Activated CD4-positive, alpha-beta T cell treated with anti-CD3 and anti-CD28 coated beads, Interleukin-2, amount 10 ng/mL, durations not matched to agents 24 days and 14 days (primary cell): ENCODE data around the gene CCDC18. TPM values are rescaled to one million over a fixed set of nuclear protein-coding genes. Genes with fewer than 3 reads are reported as not detected.
"Not testable (repeated sequence)": the region's sequence is repeated elsewhere in the genome, so short reads cannot be mapped to it uniquely, and the experiment has no call there.

Experiments used
- DNase-seq: peaks from one replicate; pipeline ENCODE4 v3.0.0; 2022
- H3K27ac Mint-ChIP-seq: one replicate; pipeline ENCODE4 v1.8.0; 2022; ENCODE audit warnings: mild to moderate bottlenecking, mixed read lengths
- H3K27me3 Mint-ChIP-seq: one replicate; pipeline ENCODE4 v1.8.0; 2022; ENCODE audit warnings: mixed read lengths
- H3K36me3 Mint-ChIP-seq: one replicate; pipeline ENCODE4 v1.8.0; 2022; ENCODE audit warnings: low read depth, mild to moderate bottlenecking, mixed read lengths
- H3K4me1 Mint-ChIP-seq: one replicate; pipeline ENCODE4 v1.8.0; 2021; ENCODE audit warnings: mixed read lengths
- H3K4me3 Mint-ChIP-seq: one replicate; pipeline ENCODE4 v1.8.0; 2022; ENCODE audit warnings: mild to moderate bottlenecking, moderate library complexity, mixed read lengths
- H3K9me3 Mint-ChIP-seq: one replicate; pipeline ENCODE4 v1.8.0; 2021; ENCODE audit warnings: mixed read lengths
- intact Hi-C: fragments of 100-400 bp; cut with micrococcal nuclease; formaldehyde crosslinking; loops from one replicate; pipeline ENCODE4 v1.15.1; 2023
- total RNA-seq: library from RNA; stranded (reverse); gene quantifications from 2 replicates; pipeline ENCODE4 v1.2.3, GENCODE V29; 2022

The CCDC18 gene
- total RNA-seq, 1 donor from 2014 or later = 17.9 TPM

DNA sequence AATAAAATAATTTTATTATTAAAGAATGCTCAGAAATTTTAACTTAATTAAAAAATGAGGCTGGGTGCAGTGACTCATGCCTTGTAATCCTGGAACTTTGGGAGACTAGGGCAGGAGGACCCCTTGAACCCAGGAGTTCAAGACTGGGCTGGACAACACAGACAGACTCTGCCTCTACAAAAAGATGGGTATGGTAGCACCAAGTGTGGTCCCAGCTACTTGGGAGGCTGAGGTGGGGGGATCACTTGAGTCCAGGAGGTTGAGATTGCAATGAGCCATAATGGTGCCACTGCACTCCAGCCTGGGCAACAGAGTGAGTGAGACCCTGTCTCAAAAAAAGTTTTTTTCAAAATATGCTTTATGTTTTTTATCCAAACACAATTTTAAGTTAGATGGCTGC, 25.6 kb upstream of the CCDC18 start:
- H3K27me3 Mint-ChIP-seq = no peaks in the 10 kb centered on the region
- peaks cover 38% of the 10 kb centered on the region for H3K36me3 Mint-ChIP-seq
- peaks cover 13% of the 10 kb centered on the region for H3K4me1 Mint-ChIP-seq
- no peak overlapping the region for H3K4me3 Mint-ChIP-seq
- intact Hi-C loops = no loop called here
- no peak overlapping the region for H3K27ac Mint-ChIP-seq
- no peaks in the 10 kb centered on the region for H3K9me3 Mint-ChIP-seq
- no peak for DNase-seq

- no peak overlapping the region for H3K4me3 Mint-ChIP-seq
- H3K9me3 Mint-ChIP-seq = no peaks in the 10 kb centered on the region
- H3K36me3 Mint-ChIP-seq = peaks cover 37% of the 10 kb centered on the region
- peaks cover 13% of the 10 kb centered on the region for H3K4me1 Mint-ChIP-seq
- no peaks in the 10 kb centered on the region for H3K27me3 Mint-ChIP-seq
- DNase-seq = no peak
- intact Hi-C loops = no loop called here
- no peak overlapping the region for H3K27ac Mint-ChIP-seq
Measured at GRCh38 chr1:93155335-93155734, 25.2 kb upstream of the CCDC18 start.

GRCh38 chr1:93159337-93159736, 21.2 kb upstream of the CCDC18 start:
- Mint-ChIP-seq H3K36me3 (peaks cover 35% of the 10 kb centered on the region), H3K27me3 (no peaks in the 10 kb centered on the region), H3K9me3 (no peaks in the 10 kb centered on the region), H3K4me3 (no peak overlapping the region), H3K4me1 (peaks cover 19% of the 10 kb centered on the region), H3K27ac (no peak overlapping the region)
- DNase-seq = no peak
- intact Hi-C loops = no loop called here

GRCh38 chr1:93163314-93163713, 17.2 kb upstream of the CCDC18 start:
- Mint-ChIP-seq H3K4me1 (peaks cover 18% of the 10 kb centered on the region), H3K36me3 (peaks cover 48% of the 10 kb centered on the region), H3K9me3 (peaks cover 16% of the 10 kb centered on the region)
- H3K4me3 Mint-ChIP-seq, H3K27ac Mint-ChIP-seq, DNase-seq, intact Hi-C loops, H3K27me3 Mint-ChIP-seq: not testable (repeated sequence)

GRCh38 chr1:93164816-93165215, 15.7 kb upstream of the CCDC18 start:
- Mint-ChIP-seq H3K27me3 (no peaks in the 10 kb centered on the region), H3K36me3 (peaks cover 50% of the 10 kb centered on the region), H3K4me3 (no peak overlapping the region), H3K27ac (no peak overlapping the region), H3K9me3 (peaks cover 16% of the 10 kb centered on the region), H3K4me1 (peaks cover 24% of the 10 kb centered on the region)
- intact Hi-C loops = no loop called here
- no peak for DNase-seq

GRCh38 chr1:93165895-93166294, 14.6 kb upstream of the CCDC18 start:
- H3K36me3 Mint-ChIP-seq = peaks cover 50% of the 10 kb centered on the region
- H3K4me1 Mint-ChIP-seq = peaks cover 27% of the 10 kb centered on the region
- intact Hi-C loops, H3K27me3 Mint-ChIP-seq, DNase-seq, H3K27ac Mint-ChIP-seq, H3K4me3 Mint-ChIP-seq: not testable (repeated sequence)
- peaks cover 16% of the 10 kb centered on the region for H3K9me3 Mint-ChIP-seq

DNA sequence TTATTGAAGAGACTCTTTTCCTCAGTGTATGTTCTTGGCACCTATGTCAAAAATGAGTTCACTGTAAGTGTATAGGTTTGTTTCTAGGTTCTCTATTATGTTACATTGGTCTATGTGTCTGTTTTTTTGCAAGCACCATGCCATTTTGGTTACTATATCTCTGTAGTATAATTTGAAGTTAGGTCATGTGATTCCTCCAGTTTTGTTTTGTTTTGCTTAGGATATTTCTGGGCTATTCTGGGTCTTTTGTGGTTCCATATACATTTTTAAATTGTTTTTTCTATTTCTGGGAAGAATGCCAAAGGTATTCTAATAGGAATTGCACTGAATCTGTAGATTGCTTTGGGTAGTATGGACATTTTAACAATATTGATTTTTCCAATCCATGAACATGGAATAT, 13.5 kb upstream of the CCDC18 start:
- intact Hi-C loops = no loop called here
- peaks cover 16% of the 10 kb centered on the region for H3K9me3 Mint-ChIP-seq
- H3K4me3 Mint-ChIP-seq = no peak overlapping the region
- H3K27ac Mint-ChIP-seq = no peak overlapping the region
- peaks cover 32% of the 10 kb centered on the region for H3K4me1 Mint-ChIP-seq
- no peaks in the 10 kb centered on the region for H3K27me3 Mint-ChIP-seq
- H3K36me3 Mint-ChIP-seq = peaks cover 49% of the 10 kb centered on the region
- no peak for DNase-seq

- H3K9me3 Mint-ChIP-seq = peaks cover 16% of the 10 kb centered on the region
- DNase-seq = peak; percentile 41
- H3K27ac Mint-ChIP-seq, H3K27me3 Mint-ChIP-seq, intact Hi-C loops, H3K4me3 Mint-ChIP-seq: not testable (repeated sequence)
- H3K36me3 Mint-ChIP-seq = peaks cover 57% of the 10 kb centered on the region
- peaks cover 46% of the 10 kb centered on the region for H3K4me1 Mint-ChIP-seq
Measured at GRCh38 chr1:93170141-93170678, 10.3 kb upstream of the CCDC18 start.

DNA sequence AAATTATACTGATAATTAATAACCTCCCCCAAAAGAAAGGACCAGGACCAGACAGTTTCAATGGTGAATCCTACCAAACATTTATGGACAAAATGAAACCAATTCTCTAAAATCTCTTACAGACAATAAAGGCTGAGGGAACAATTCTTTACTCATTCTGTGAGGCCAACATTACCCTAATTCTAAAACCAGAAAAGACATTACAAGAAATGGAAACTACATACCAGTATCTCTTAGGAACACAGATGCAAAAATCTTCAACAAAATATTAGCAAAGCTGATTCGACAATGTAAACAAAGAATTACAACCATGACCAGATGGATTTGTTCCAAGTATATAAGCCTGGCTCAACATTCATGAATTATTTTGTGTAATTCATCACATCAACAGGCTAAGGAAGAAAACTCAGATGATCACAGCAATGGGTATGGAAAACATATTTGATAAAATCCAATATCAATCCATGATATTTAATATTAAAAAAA, 8.9 kb upstream of the CCDC18 start:
- Mint-ChIP-seq H3K9me3 (peaks cover 8% of the 10 kb centered on the region), H3K4me3 (peak overlapping the region; percentile 79), H3K27me3 (no peaks in the 10 kb centered on the region), H3K4me1 (peaks cover 50% of the 10 kb centered on the region), H3K36me3 (peaks cover 56% of the 10 kb centered on the region), H3K27ac (peak overlapping the region; percentile 71)
- no peak for DNase-seq
- intact Hi-C loops = loop anchor here (1.0 kb wide), 1 partner anchor 8 kb away; no protein-coding TSS in a partner anchor

DNA sequence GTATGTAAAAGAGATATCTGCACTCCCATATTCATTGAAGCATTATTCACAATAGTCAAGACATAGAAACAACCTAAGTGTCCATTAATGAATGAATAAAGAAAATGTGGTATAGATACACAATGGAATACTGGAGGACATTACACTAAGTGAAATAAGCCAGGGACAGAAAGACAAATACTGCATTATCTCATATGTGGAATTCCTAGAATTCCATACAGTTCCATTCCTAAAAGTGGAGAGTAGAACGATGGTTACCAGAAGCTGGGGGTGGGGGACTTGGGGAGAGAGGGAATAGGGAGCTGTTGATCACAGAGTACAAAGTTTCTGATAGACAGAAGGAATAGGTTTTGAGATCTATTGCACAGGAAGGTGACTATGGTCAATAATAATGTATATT, 7.7 kb upstream of the CCDC18 start:
- H3K4me3 Mint-ChIP-seq = peak overlapping the region; percentile 14
- H3K4me1 Mint-ChIP-seq = peaks cover 49% of the 10 kb centered on the region
- DNase-seq = no peak
- no peaks in the 10 kb centered on the region for H3K27me3 Mint-ChIP-seq
- intact Hi-C loops = no loop called here
- peaks cover 46% of the 10 kb centered on the region for H3K36me3 Mint-ChIP-seq
- no peak overlapping the region for H3K27ac Mint-ChIP-seq
- peaks cover under 1% of the 10 kb centered on the region for H3K9me3 Mint-ChIP-seq

DNA sequence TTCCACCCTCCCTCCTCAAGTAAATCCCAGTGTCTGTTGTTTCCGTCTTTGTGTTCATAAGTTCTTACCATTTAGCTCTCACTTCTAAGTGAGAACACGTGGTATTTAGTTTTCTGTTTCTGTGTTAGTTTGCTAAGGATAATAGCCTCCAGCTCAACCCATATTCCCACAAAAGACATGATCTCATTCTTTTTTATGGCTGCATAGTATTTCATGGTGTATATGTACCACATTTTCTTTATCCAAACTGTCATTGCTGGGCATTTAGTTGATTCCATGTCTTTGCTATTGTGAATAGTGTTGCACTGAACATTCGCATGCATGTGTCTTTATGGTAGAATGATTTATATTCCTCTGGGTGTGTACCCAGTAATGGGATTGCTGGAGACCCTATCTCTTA, 5.9 kb upstream of the CCDC18 start:
- H3K27ac Mint-ChIP-seq, H3K9me3 Mint-ChIP-seq, H3K4me3 Mint-ChIP-seq, DNase-seq, intact Hi-C loops, H3K27me3 Mint-ChIP-seq: not testable (repeated sequence)
- Mint-ChIP-seq H3K4me1 (peaks cover 52% of the 10 kb centered on the region), H3K36me3 (peaks cover 47% of the 10 kb centered on the region)

DNA sequence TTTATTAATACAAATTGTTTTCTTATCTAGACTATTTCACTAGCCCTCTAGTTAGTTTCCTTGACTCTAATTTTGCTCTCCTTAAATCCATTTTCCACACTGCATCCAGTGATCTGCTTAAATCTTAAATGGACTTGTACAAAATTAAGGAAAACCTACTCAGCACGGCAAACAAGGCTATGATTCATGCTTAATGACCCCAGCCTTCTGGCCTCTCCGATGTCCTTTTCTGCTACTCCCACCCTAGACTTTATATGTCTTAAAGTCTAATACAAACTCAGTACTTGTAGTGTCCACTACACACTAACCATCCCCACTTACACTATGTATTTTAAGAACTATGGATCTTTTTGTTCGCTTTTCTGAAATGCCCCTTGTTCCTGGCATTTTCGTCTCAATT, 2.5 kb upstream of the CCDC18 start:
- peak overlapping the region; percentile 64 for H3K27ac Mint-ChIP-seq
- DNase-seq = no peak
- H3K36me3 Mint-ChIP-seq = peaks cover 32% of the 10 kb centered on the region
- H3K9me3 Mint-ChIP-seq = no peaks in the 10 kb centered on the region
- H3K4me3 Mint-ChIP-seq = peak overlapping the region; percentile 95
- intact Hi-C loops = no loop called here
- H3K27me3 Mint-ChIP-seq = no peaks in the 10 kb centered on the region
- peaks cover 45% of the 10 kb centered on the region for H3K4me1 Mint-ChIP-seq

DNA sequence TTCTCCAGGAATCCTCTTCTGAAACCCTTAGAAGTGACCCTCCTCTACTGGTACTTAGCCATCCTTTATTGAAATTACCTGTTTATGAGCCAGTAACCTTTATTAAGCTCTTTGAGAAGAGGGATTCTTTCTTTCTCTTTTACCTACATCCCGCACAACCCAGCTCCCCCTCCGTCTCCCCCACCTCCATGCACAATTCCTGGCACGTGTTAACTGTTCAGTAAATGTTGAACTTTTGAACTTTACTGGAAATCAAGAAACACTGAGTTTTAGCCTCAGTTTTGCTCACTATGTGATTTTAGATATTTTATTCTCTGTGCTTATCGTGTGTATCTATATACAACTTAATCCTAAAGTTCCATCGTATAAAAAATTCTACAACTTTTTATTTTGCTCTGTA, 2.1 kb upstream of the CCDC18 start:
- peak overlapping the region; percentile 64 for H3K27ac Mint-ChIP-seq
- no peaks in the 10 kb centered on the region for H3K9me3 Mint-ChIP-seq
- no peaks in the 10 kb centered on the region for H3K27me3 Mint-ChIP-seq
- H3K4me1 Mint-ChIP-seq = peaks cover 45% of the 10 kb centered on the region
- H3K4me3 Mint-ChIP-seq = peak overlapping the region; percentile 95
- intact Hi-C loops = no loop called here
- no peak for DNase-seq
- H3K36me3 Mint-ChIP-seq = peaks cover 31% of the 10 kb centered on the region

DNA sequence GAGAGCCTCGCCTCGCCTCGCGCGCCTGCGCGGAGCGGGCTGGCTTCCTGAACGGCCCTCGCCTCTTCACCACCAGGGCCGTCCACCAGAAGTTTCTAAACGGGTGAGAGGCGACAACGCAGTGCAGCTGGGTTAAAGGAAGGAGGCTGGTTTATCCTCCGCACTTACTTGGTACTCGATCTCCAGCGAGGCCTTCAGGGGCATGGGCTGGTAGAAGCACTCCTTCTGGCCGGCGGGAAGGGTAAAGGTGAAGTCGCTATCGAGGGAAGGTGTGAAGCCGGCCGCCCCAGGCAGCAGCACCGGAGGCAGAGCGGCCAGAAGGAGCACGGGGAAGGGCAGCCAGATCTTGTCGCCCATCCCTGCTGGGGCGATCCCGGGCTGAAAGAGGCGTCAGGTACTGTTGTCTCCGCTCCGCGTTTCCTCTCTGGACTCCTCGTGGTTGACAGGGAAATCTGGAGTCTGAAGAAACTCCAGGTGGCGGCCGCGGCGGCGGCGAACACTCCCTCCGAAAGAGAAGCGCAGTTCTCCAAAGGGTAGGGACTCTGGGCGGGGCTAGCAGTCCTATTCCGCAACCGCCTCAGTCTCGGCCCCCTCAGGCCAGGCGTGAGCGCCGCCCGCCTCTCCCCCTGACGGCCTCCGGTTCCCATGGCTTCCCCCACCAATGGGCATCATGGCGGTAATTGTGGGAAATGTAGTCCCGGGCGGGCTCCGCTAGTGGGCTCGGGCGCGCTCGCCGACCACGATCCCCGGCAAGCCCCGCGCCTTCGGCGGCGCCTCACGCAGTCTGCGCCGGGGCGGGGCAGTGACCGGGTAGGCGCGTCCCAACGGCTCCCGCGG, 420 bp upstream of the CCDC18 start, which contains the start of gene TMED5:
TSS of gene TMED5 (minus strand) at position 528 of the 837 bp plus-strand sequence. CDS start at position 357, 171 bp downstream.
- peak; percentile 99 for DNase-seq
- Mint-ChIP-seq H3K9me3 (no peaks in the 10 kb centered on the region), H3K27ac (peak within 1 kb of the TSS; percentile 100), H3K36me3 (peaks cover 29% of the 10 kb centered on the region), H3K4me3 (peak within 1 kb of the TSS; percentile 95), H3K27me3 (no peaks in the 10 kb centered on the region), H3K4me1 (peaks cover 42% of the 10 kb centered on the region)
- intact Hi-C loops = loop anchor here (1.0 to 10.0 kb wide), 8 partner anchors 9 to 695 kb away; partner anchors contain the start of genes DNTTIP2, DR1, MTF2 and RPL5
